ENCODE results near the gene SCLY.

DNA sequence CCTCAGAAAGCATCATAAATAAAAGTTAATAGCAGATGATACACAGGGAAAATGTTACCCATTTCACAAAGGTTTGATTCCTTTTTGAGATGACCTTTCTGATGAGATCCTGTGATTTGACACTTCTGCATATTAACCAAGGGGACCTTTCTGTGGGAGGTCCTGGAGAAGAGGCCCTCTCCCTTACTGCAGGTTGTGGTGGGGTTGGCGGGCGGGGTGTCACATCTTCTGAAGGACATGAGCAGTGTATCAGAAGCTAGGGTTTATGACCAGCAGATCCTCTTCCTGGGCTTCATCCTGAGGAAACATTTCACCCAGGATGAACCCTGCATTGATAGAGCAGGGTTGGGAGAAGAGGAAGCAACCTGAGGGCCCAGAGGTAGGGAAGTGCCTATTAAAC lies 37.2 kb upstream of the SCLY start:
- TF ChIP-seq, protein P1, sequence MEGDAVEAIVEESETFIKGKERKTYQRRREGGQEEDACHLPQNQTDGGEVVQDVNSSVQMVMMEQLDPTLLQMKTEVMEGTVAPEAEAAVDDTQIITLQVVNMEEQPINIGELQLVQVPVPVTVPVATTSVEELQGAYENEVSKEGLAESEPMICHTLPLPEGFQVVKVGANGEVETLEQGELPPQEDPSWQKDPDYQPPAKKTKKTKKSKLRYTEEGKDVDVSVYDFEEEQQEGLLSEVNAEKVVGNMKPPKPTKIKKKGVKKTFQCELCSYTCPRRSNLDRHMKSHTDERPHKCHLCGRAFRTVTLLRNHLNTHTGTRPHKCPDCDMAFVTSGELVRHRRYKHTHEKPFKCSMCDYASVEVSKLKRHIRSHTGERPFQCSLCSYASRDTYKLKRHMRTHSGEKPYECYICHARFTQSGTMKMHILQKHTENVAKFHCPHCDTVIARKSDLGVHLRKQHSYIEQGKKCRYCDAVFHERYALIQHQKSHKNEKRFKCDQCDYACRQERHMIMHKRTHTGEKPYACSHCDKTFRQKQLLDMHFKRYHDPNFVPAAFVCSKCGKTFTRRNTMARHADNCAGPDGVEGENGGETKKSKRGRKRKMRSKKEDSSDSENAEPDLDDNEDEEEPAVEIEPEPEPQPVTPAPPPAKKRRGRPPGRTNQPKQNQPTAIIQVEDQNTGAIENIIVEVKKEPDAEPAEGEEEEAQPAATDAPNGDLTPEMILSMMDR (IDR thresholded peaks at IDR 0.05): no peak
- TF ChIP-seq POLR2A (IDR thresholded peaks at IDR 0.05) (no peak), EP300 (IDR thresholded peaks at IDR 0.05) (no peak)
